ENCODE data around the gene SKAP1.
"Not testable (repeated sequence)": the region's sequence is repeated elsewhere in the genome, so short reads cannot be mapped to it uniquely, and the experiment has no call there.

Gene SKAP1

GRCh38 chr17:48373130-48373830 lies 56.7 kb downstream of the SKAP1 start:
- DNase-seq (ENCODE audit: low read depth in 2 of 2), result no peak

GRCh38 chr17:48368967-48369366 lies 61.0 kb downstream of the SKAP1 start:
- DNase-seq (ENCODE audit: low read depth in 2 of 2), result not testable (repeated sequence)

GRCh38 chr17:48368352-48368908 lies 61.6 kb downstream of the SKAP1 start:
- DNase-seq (ENCODE audit: low read depth in 2 of 2), result no peak

GRCh38 chr17:48363161-48363560 lies 66.9 kb downstream of the SKAP1 start:
- no peak for DNase-seq (ENCODE audit: low read depth in 2 of 2)

GRCh38 chr17:48360861-48361633 lies 69.0 kb downstream of the SKAP1 start:
- not testable (repeated sequence) for DNase-seq (ENCODE audit: low read depth in 2 of 2)

GRCh38 chr17:48357779-48358602 lies 72.0 kb downstream of the SKAP1 start:
- no peak for DNase-seq (ENCODE audit: low read depth in 2 of 2)

- no peak for DNase-seq (ENCODE audit: low read depth in 2 of 2)
Observed at GRCh38 chr17:48356866-48357265, 73.1 kb downstream of the SKAP1 start.

GRCh38 chr17:48352630-48353029 lies 77.4 kb downstream of the SKAP1 start:
- DNase-seq (ENCODE audit: low read depth in 2 of 2), result no peak

GRCh38 chr17:48351911-48352332 lies 78.1 kb downstream of the SKAP1 start:
- no peak for DNase-seq (ENCODE audit: low read depth in 2 of 2)

GRCh38 chr17:48348352-48348751 lies 81.7 kb downstream of the SKAP1 start:
- no peak for DNase-seq (ENCODE audit: low read depth in 2 of 2)

- no peak for DNase-seq (ENCODE audit: low read depth in 2 of 2)
Observed at GRCh38 chr17:48347177-48347576, 82.8 kb downstream of the SKAP1 start.

GRCh38 chr17:48344251-48344650 lies 85.8 kb downstream of the SKAP1 start:
- DNase-seq (ENCODE audit: low read depth in 2 of 2), result no peak

- DNase-seq (ENCODE audit: low read depth in 2 of 2), result no peak
Observed at GRCh38 chr17:48340916-48341315, 89.1 kb downstream of the SKAP1 start.

GRCh38 chr17:48338720-48339119 lies 91.3 kb downstream of the SKAP1 start:
- DNase-seq (ENCODE audit: low read depth in 2 of 2), result no peak

GRCh38 chr17:48337903-48338302 lies 92.1 kb downstream of the SKAP1 start:
- not testable (repeated sequence) for DNase-seq (ENCODE audit: low read depth in 2 of 2)

GRCh38 chr17:48336986-48337385 lies 93.0 kb downstream of the SKAP1 start:
- no peak for DNase-seq (ENCODE audit: low read depth in 2 of 2)

- DNase-seq (ENCODE audit: low read depth in 2 of 2), result no peak
Observed at GRCh38 chr17:48335858-48336500, 94.0 kb downstream of the SKAP1 start.

GRCh38 chr17:48335146-48335784 lies 94.7 kb downstream of the SKAP1 start:
- DNase-seq (ENCODE audit: low read depth in 2 of 2), result no peak

GRCh38 chr17:48333034-48333530 lies 96.9 kb downstream of the SKAP1 start:
- DNase-seq (ENCODE audit: low read depth in 2 of 2), result no peak

GRCh38 chr17:48330887-48331286 lies 99.1 kb downstream of the SKAP1 start:
- no peak for DNase-seq (ENCODE audit: low read depth in 2 of 2)

- DNase-seq (ENCODE audit: low read depth in 2 of 2), result no peak
Observed at GRCh38 chr17:48330421-48330820, 99.6 kb downstream of the SKAP1 start.

Measured in stimulated activated CD4-positive, alpha-beta T cell treated with anti-CD3 and anti-CD28 coated beads, Interleukin-15, amount 100 ng/mL, for 48 hours (primary cell).